Measurements from ENCODE around the gene PSMB7.

PSMB7 gene

GRCh38 chr9:124349675-124350493 is 65.4 kb downstream of the PSMB7 start:
- no peak for DNase-seq (ENCODE audit: low read depth)
- H3K4me3 ChIP-seq (replicated peaks; ENCODE audit: low read depth, low read length): no peak overlapping the region
- no peak for TF ChIP-seq CTCF (IDR thresholded peaks at IDR 0.05; ENCODE audit: low read length, missing control alignments)

- no peak for DNase-seq (ENCODE audit: low read depth)
- TF ChIP-seq CTCF (IDR thresholded peaks at IDR 0.05; ENCODE audit: low read length, missing control alignments): no peak
- H3K4me3 ChIP-seq (replicated peaks; ENCODE audit: low read depth, low read length): no peak overlapping the region
Observed at GRCh38 chr9:124349267-124349666, 66.0 kb downstream of the PSMB7 start.

GRCh38 chr9:124348831-124349230 is 66.4 kb downstream of the PSMB7 start:
- TF ChIP-seq CTCF (IDR thresholded peaks at IDR 0.05; ENCODE audit: low read length, missing control alignments): no peak

GRCh38 chr9:124348363-124348762 is 66.9 kb downstream of the PSMB7 start:
- no peak for DNase-seq (ENCODE audit: low read depth)
- no peak overlapping the region for H3K4me3 ChIP-seq (replicated peaks; ENCODE audit: low read depth, low read length)
- no peak for TF ChIP-seq CTCF (IDR thresholded peaks at IDR 0.05; ENCODE audit: low read length, missing control alignments)

More at GRCh38 chr9:124348831-124349230, 66.4 kb downstream of the PSMB7 start:
- no peak for DNase-seq (ENCODE audit: low read depth)
- H3K4me3 ChIP-seq (replicated peaks; ENCODE audit: low read depth, low read length): no peak overlapping the region

- TF ChIP-seq CTCF (IDR thresholded peaks at IDR 0.05; ENCODE audit: low read length, missing control alignments): no peak
- DNase-seq (ENCODE audit: low read depth): no peak
Observed at GRCh38 chr9:124347968-124348358, 67.3 kb downstream of the PSMB7 start.

GRCh38 chr9:124347206-124347967 is 67.9 kb downstream of the PSMB7 start:
- no peak for DNase-seq (ENCODE audit: low read depth)
- no peak for TF ChIP-seq CTCF (IDR thresholded peaks at IDR 0.05; ENCODE audit: low read length, missing control alignments)
- no peak overlapping the region for H3K4me3 ChIP-seq (replicated peaks; ENCODE audit: low read depth, low read length)

More at GRCh38 chr9:124347968-124348358, 67.3 kb downstream of the PSMB7 start:
- no peak overlapping the region for H3K4me3 ChIP-seq (replicated peaks; ENCODE audit: low read depth, low read length)
